Stimulated activated naive B cell treated with anti-CD40 and anti-IgM and Interleukin-4, amounts not matched to agents 10 μg/mL and 1 μg/mL and 100 μg/mL, for 72 hours (primary cell): ENCODE results near the gene F2.

Experiments
- ATAC-seq, 2 donors: fragments of 150-1000 bp; cut with Tn5 transposase; replicated peaks; 2 replicates each; pipeline ENCODE4 v1.10.0; 2021; ENCODE audit warnings: moderate library complexity in 1 of 2
- DNase-seq: peaks from one replicate; pipeline ENCODE4 v3.0.0; 2021
- H3K27ac Mint-ChIP-seq: one replicate; pipeline ENCODE4 v1.8.0; 2022; ENCODE audit warnings: mild to moderate bottlenecking, mixed read lengths
- H3K27me3 Mint-ChIP-seq, 2 donors: one replicate each; pipeline ENCODE4 v1.8.0; 2022; ENCODE audit warnings: mixed read lengths in 2 of 2
- H3K36me3 Mint-ChIP-seq, 2 donors: one replicate each; pipeline ENCODE4 v1.8.0; 2022; ENCODE audit warnings: mixed read lengths in 2 of 2, mild to moderate bottlenecking in 1 of 2
- H3K4me1 Mint-ChIP-seq, 2 donors: one replicate each; pipeline ENCODE4 v1.8.0; 2022; ENCODE audit warnings: mixed read lengths in 2 of 2, mild to moderate bottlenecking in 1 of 2
- H3K4me3 Mint-ChIP-seq, 2 donors: one replicate each; pipeline ENCODE4 v1.8.0; 2022; ENCODE audit warnings: mild to moderate bottlenecking in 2 of 2, mixed read lengths in 2 of 2, moderate library complexity in 1 of 2
- H3K9me3 Mint-ChIP-seq, 2 donors: one replicate each; pipeline ENCODE4 v1.8.0; 2022; ENCODE audit warnings: mixed read lengths in 2 of 2, mild to moderate bottlenecking in 1 of 2

Gene F2

GRCh38 chr11:46761807-46762206, 42.8 kb downstream of the F2 start:
- no peak for ATAC-seq
- no peak overlapping the region for H3K27ac Mint-ChIP-seq
- no peaks in the 10 kb centered on the region for H3K4me1 Mint-ChIP-seq
- no peak overlapping the region for H3K4me3 Mint-ChIP-seq
- no peak for DNase-seq
- peaks cover 41 to 58% of the 10 kb centered on the region in 2 donors for H3K36me3 Mint-ChIP-seq
- no peaks in the 10 kb centered on the region for H3K9me3 Mint-ChIP-seq
- H3K27me3 Mint-ChIP-seq = no peaks in the 10 kb centered on the region

GRCh38 chr11:46762248-46762647, 43.2 kb downstream of the F2 start:
- H3K27ac Mint-ChIP-seq = no peak overlapping the region
- H3K4me1 Mint-ChIP-seq = no peaks in the 10 kb centered on the region
- H3K4me3 Mint-ChIP-seq = no peak overlapping the region
- ATAC-seq = no peak
- DNase-seq = no peak
- H3K9me3 Mint-ChIP-seq = no peaks in the 10 kb centered on the region
- H3K36me3 Mint-ChIP-seq = peaks cover 41 to 58% of the 10 kb centered on the region in 2 donors
- no peaks in the 10 kb centered on the region for H3K27me3 Mint-ChIP-seq

- DNase-seq (no peak), ATAC-seq (no peak)
- Mint-ChIP-seq H3K27ac (no peak overlapping the region), H3K9me3 (no peaks in the 10 kb centered on the region), H3K4me3 (no peak overlapping the region), H3K4me1 (no peaks in the 10 kb centered on the region), H3K27me3 (no peaks in the 10 kb centered on the region), H3K36me3 (peaks cover 28 to 38% of the 10 kb centered on the region in 2 donors)
These were observed 47.6 kb downstream of the F2 start for GRCh38 chr11:46766656-46767055.

- DNase-seq (no peak), ATAC-seq (no peak)
- Mint-ChIP-seq H3K4me3 (no peak overlapping the region), H3K4me1 (no peaks in the 10 kb centered on the region), H3K27me3 (no peaks in the 10 kb centered on the region), H3K36me3 (peaks cover 33 to 39% of the 10 kb centered on the region in 2 donors), H3K9me3 (no peaks in the 10 kb centered on the region), H3K27ac (no peak overlapping the region)
These were observed 50.7 kb downstream of the F2 start for GRCh38 chr11:46769636-46770221.

GRCh38 chr11:46776878-46777277, 57.9 kb downstream of the F2 start:
- no peak for DNase-seq
- no peak overlapping the region for H3K27ac Mint-ChIP-seq

GRCh38 chr11:46778416-46778815, 59.4 kb downstream of the F2 start:
- Mint-ChIP-seq H3K4me3 (no peak overlapping the region), H3K27me3 (no peaks in the 10 kb centered on the region), H3K27ac (no peak overlapping the region), H3K4me1 (no peaks in the 10 kb centered on the region), H3K9me3 (no peaks in the 10 kb centered on the region), H3K36me3 (peaks cover 44 to 53% of the 10 kb centered on the region in 2 donors)
- no peak for DNase-seq
- ATAC-seq = no peak

More at GRCh38 chr11:46776878-46777277, 57.9 kb downstream of the F2 start:
- Mint-ChIP-seq H3K27me3 (no peaks in the 10 kb centered on the region), H3K36me3 (peaks cover 50 to 55% of the 10 kb centered on the region in 2 donors), H3K9me3 (no peaks in the 10 kb centered on the region), H3K4me1 (no peaks in the 10 kb centered on the region), H3K4me3 (no peak overlapping the region)
- no peak for ATAC-seq
